NT2/D1 (cell line): ENCODE results near the gene BLOC1S4.

ENCODE experiments used
- SUZ12 ChIP-seq: IDR thresholded peaks from 2 replicates; pipeline ENCODE4 v1.6.1; 2011; ENCODE audit not compliant: insufficient read length, insufficient read depth; ENCODE audit errors: extremely low read depth
- ZNF274 ChIP-seq: IDR thresholded peaks from 2 replicates; pipeline ENCODE4 v1.6.1; 2011; ENCODE audit warnings: mild to moderate bottlenecking, low read depth, low read length

GRCh38 chr4:6709230-6710114 is 6.5 kb upstream of the BLOC1S4 start, which contains the start of gene MRFAP1L1:
- TF ChIP-seq SUZ12 (no peak), ZNF274 (no peak)
